ENCODE results near the gene AP3B1. TPM values are rescaled to one million over a fixed set of nuclear protein-coding genes. Genes with fewer than 3 reads are reported as not detected.

AP3B1 gene
- total RNA-seq, 1 donor from 2014 or later: 60.4 TPM

DNA sequence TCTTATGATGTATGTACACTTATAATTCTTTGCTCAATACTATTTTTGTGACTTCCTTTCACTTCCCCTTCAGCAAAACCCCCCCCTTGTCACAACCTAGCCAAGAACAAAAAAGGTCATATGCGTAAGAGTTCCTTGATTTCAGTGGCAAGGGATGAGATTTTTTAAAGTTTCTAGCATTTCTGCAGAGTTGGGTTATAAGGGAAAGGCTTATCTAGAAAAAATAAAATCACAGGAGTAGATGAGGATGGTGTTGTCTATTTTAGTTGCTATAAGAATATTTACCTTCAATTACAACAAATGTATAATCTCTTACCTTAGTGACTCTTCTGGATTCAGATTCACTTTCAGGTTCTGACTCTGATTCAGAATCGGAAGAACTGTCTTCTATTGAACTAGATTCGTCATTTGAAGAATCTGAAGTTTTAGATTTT is 184.6 kb downstream of the AP3B1 start:
- no peak overlapping the region for H3K27ac Mint-ChIP-seq (ENCODE audit: unreplicated experiment)
- H3K4me3 Mint-ChIP-seq (ENCODE audit: unreplicated experiment): no peak overlapping the region
- no peaks in the 10 kb centered on the region for H3K27me3 Mint-ChIP-seq (ENCODE audit: low read depth)
- TF ChIP-seq CTCF (IDR thresholded peaks at IDR 0.05): no peak
- H3K9me3 Mint-ChIP-seq (ENCODE audit: low read depth): no peaks in the 10 kb centered on the region
- DNase-seq (ENCODE audit: low spot score): no peak
- no peaks in the 10 kb centered on the region for H3K4me1 Mint-ChIP-seq (ENCODE audit: low read depth)
- H3K36me3 Mint-ChIP-seq (ENCODE audit: low read depth): peaks cover 25% of the 10 kb centered on the region

GRCh38 chr5:78108564-78108963 is 185.9 kb downstream of the AP3B1 start:
- DNase-seq (ENCODE audit: low spot score): no peak
- Mint-ChIP-seq H3K4me1 (ENCODE audit: low read depth) (no peaks in the 10 kb centered on the region), H3K4me3 (ENCODE audit: unreplicated experiment) (no peak overlapping the region), H3K27ac (ENCODE audit: unreplicated experiment) (no peak overlapping the region), H3K9me3 (ENCODE audit: low read depth) (no peaks in the 10 kb centered on the region), H3K36me3 (ENCODE audit: low read depth) (peaks cover 20% of the 10 kb centered on the region), H3K27me3 (ENCODE audit: low read depth) (no peaks in the 10 kb centered on the region)
- no peak for TF ChIP-seq CTCF (IDR thresholded peaks at IDR 0.05)

GRCh38 chr5:78103232-78103918 is 191.1 kb downstream of the AP3B1 start:
- no peak for DNase-seq (ENCODE audit: low spot score)
- TF ChIP-seq CTCF (IDR thresholded peaks at IDR 0.05): no peak
- peaks cover 8% of the 10 kb centered on the region for H3K4me1 Mint-ChIP-seq (ENCODE audit: low read depth)
- H3K9me3 Mint-ChIP-seq (ENCODE audit: low read depth): no peaks in the 10 kb centered on the region
- no peak overlapping the region for H3K27ac Mint-ChIP-seq (ENCODE audit: unreplicated experiment)
- no peak overlapping the region for H3K4me3 Mint-ChIP-seq (ENCODE audit: unreplicated experiment)
- peaks cover 24% of the 10 kb centered on the region for H3K36me3 Mint-ChIP-seq (ENCODE audit: low read depth)
- no peaks in the 10 kb centered on the region for H3K27me3 Mint-ChIP-seq (ENCODE audit: low read depth)

GRCh38 chr5:78102500-78102899 is 192.0 kb downstream of the AP3B1 start:
- TF ChIP-seq CTCF (IDR thresholded peaks at IDR 0.05): no peak
- Mint-ChIP-seq H3K36me3 (ENCODE audit: low read depth) (peaks cover 24% of the 10 kb centered on the region), H3K27ac (ENCODE audit: unreplicated experiment) (no peak overlapping the region), H3K4me3 (ENCODE audit: unreplicated experiment) (no peak overlapping the region), H3K27me3 (ENCODE audit: low read depth) (no peaks in the 10 kb centered on the region), H3K4me1 (ENCODE audit: low read depth) (peaks cover 8% of the 10 kb centered on the region), H3K9me3 (ENCODE audit: low read depth) (no peaks in the 10 kb centered on the region)
- no peak for DNase-seq (ENCODE audit: low spot score)

GRCh38 chr5:78095125-78095524 is 199.4 kb downstream of the AP3B1 start:
- Mint-ChIP-seq H3K27me3 (ENCODE audit: low read depth) (no peaks in the 10 kb centered on the region), H3K9me3 (ENCODE audit: low read depth) (no peaks in the 10 kb centered on the region), H3K27ac (ENCODE audit: unreplicated experiment) (no peak overlapping the region), H3K4me3 (ENCODE audit: unreplicated experiment) (no peak overlapping the region), H3K36me3 (ENCODE audit: low read depth) (peaks cover 23% of the 10 kb centered on the region), H3K4me1 (ENCODE audit: low read depth) (no peaks in the 10 kb centered on the region)
- no peak for DNase-seq (ENCODE audit: low spot score)
- TF ChIP-seq CTCF (IDR thresholded peaks at IDR 0.05): no peak
